ENCODE data around the gene MPND. TPM values are rescaled to one million over a fixed set of nuclear protein-coding genes. Genes with fewer than 3 reads are reported as not detected.

The MPND gene
- total RNA-seq, 4 donors from 2014 or later = 2.7 to 3.1 (median 3.0) TPM

GRCh38 chr19:4365341-4365740 is 22.0 kb downstream of the MPND start:
- Histone ChIP-seq H3K9me3 (no peaks in the 10 kb centered on the region), H3K4me3 (no peak overlapping the region), H3K27ac (no peak overlapping the region), H3K4me1 (peaks cover 28 to 37% of the 10 kb centered on the region in 2 donors), H3K27me3 (no peaks in the 10 kb centered on the region), H3K36me3 (peaks cover 0 to 59% of the 10 kb centered on the region in 2 donors)
- no peak for DNase-seq
- TF ChIP-seq CTCF (IDR thresholded peaks at IDR 0.05 in 4 of 5, conservative IDR thresholded peaks at IDR 0.05 in 1 of 5) (no peak), POLR2A (IDR thresholded peaks at IDR 0.05) (no peak)
- no peak for ATAC-seq
- intact Hi-C loops (cut with DNase I; ENCODE audit: low total_unique reads) = no loop called here
- in situ Hi-C loops (cut with MboI; ENCODE audit: low sequenced_read_pairs in 4 of 4) = no loop called here

- intact Hi-C loops (cut with DNase I; ENCODE audit: low total_unique reads) (no loop called here), in situ Hi-C loops (cut with MboI; ENCODE audit: low sequenced_read_pairs in 4 of 4) (no loop called here)
- H3K9me3 ChIP-seq = no peaks in the 10 kb centered on the region
- H3K4me1 ChIP-seq = peaks cover 35 to 44% of the 10 kb centered on the region in 2 donors
- ATAC-seq (no peak), DNase-seq (no peak)
- H3K36me3 ChIP-seq = peaks cover 0 to 53% of the 10 kb centered on the region in 2 donors
- TF ChIP-seq CTCF (IDR thresholded peaks at IDR 0.05 in 4 of 5, conservative IDR thresholded peaks at IDR 0.05 in 1 of 5) = no peak
- TF ChIP-seq POLR2A (IDR thresholded peaks at IDR 0.05) = no peak
- H3K27ac ChIP-seq = no peak overlapping the region
- H3K4me3 ChIP-seq = no peak overlapping the region
- H3K27me3 ChIP-seq = no peaks in the 10 kb centered on the region
Observed at GRCh38 chr19:4365791-4366665, 22.7 kb downstream of the MPND start.

- in situ Hi-C loops (cut with MboI; ENCODE audit: low sequenced_read_pairs in 4 of 4) = no loop called here
- Histone ChIP-seq H3K4me1 (peaks cover 43 to 51% of the 10 kb centered on the region in 2 donors), H3K27ac (no peak overlapping the region)
Observed at GRCh38 chr19:4366666-4367335, 23.4 kb downstream of the MPND start.

GRCh38 chr19:4367336-4367723 is 24.0 kb downstream of the MPND start:
- Histone ChIP-seq H3K27ac (peak overlapping the region; percentile 32 to 94 (median 86)), H3K4me3 (no peak overlapping the region), H3K4me1 (peaks cover 48 to 57% of the 10 kb centered on the region in 2 donors), H3K36me3 (peaks cover 0 to 40% of the 10 kb centered on the region in 2 donors), H3K27me3 (no peaks in the 10 kb centered on the region), H3K9me3 (no peaks in the 10 kb centered on the region)
- intact Hi-C loops (cut with DNase I; ENCODE audit: low total_unique reads) = no loop called here
- in situ Hi-C loops (cut with MboI; ENCODE audit: low sequenced_read_pairs in 4 of 4) = no loop called here
- DNase-seq (no peak), ATAC-seq (no peak)
- no peak for TF ChIP-seq CTCF (IDR thresholded peaks at IDR 0.05 in 4 of 5, conservative IDR thresholded peaks at IDR 0.05 in 1 of 5)
- no peak for TF ChIP-seq POLR2A (IDR thresholded peaks at IDR 0.05)

More at GRCh38 chr19:4366666-4367335, 23.4 kb downstream of the MPND start:
- Histone ChIP-seq H3K9me3 (no peaks in the 10 kb centered on the region), H3K27me3 (no peaks in the 10 kb centered on the region), H3K36me3 (peaks cover 0 to 45% of the 10 kb centered on the region in 2 donors), H3K4me3 (no peak overlapping the region)
- ATAC-seq = no peak
- no peak for TF ChIP-seq POLR2A (IDR thresholded peaks at IDR 0.05)
- TF ChIP-seq CTCF (IDR thresholded peaks at IDR 0.05 in 4 of 5, conservative IDR thresholded peaks at IDR 0.05 in 1 of 5) = no peak
- no peak for DNase-seq
- intact Hi-C loops (cut with DNase I; ENCODE audit: low total_unique reads) = no loop called here
